H1 (cell line): ENCODE measurements around the gene MC4R. TPM values are rescaled to one million over a fixed set of nuclear protein-coding genes. Genes with fewer than 3 reads are reported as not detected.

Experiments used
- CTCF ChIA-PET: fragments of 300-600 bp; sonication (Branson Sonifier 250); formaldehyde crosslinking; loops from one replicate; lab custom pipeline; 2021; ENCODE audit not compliant: partially characterized antibody; lab: Charles Lee
- POLR2A ChIA-PET: fragments of 300-600 bp; sonication (Branson Sonifier 250); formaldehyde crosslinking; loops from one replicate; lab custom pipeline; 2021; ENCODE audit warnings: inconsistent platforms; ENCODE audit not compliant: partially characterized antibody; lab: Charles Lee
- DNase-seq, 2 experiments: peaks; one replicate each; pipeline versions ENCODE4 v3.0.0 to v3.0.0-alpha.2; 2010 to 2022; ENCODE audit warnings: low spot score in 2 of 2, low read depth in 1 of 2, mixed read lengths in 1 of 2
- FAIRE-seq: peaks from 2 replicates; lab custom pipeline; 2011; peaks lifted over from hg19 to GRCh38; lab: Jason Lieb, UNC
- H2AFZ ChIP-seq: 2 replicates; pipeline ENCODE4 v1.8.1; 2012; ENCODE audit warnings: low read length, inconsistent platforms
- H2AK5ac ChIP-seq: 2 replicates; pipeline ENCODE4 v1.6.1; 2013; ENCODE audit warnings: low read depth, low read length
- H2BK120ac ChIP-seq: replicated peaks from 2 replicates; pipeline ENCODE3; 2013; ENCODE audit warnings: low read depth, low read length, inconsistent platforms
- H2BK12ac ChIP-seq: 2 replicates; pipeline ENCODE4 v1.6.1; 2013; ENCODE audit warnings: low read depth, low read length
- H2BK15ac ChIP-seq: 2 replicates; pipeline ENCODE4 v1.6.1; 2013; ENCODE audit warnings: low read length
- H2BK20ac ChIP-seq: 2 replicates; pipeline ENCODE4 v1.6.1; 2013; ENCODE audit warnings: low read length
- H2BK5ac ChIP-seq: 2 replicates; pipeline ENCODE4 v1.6.1; 2013; ENCODE audit warnings: low read depth, low read length
- H3K14ac ChIP-seq: 2 replicates; pipeline ENCODE4 v1.6.1; 2013; ENCODE audit warnings: inconsistent platforms; ENCODE audit not compliant: insufficient read length
- H3K18ac ChIP-seq: 2 replicates; pipeline ENCODE4 v1.6.1; 2013; ENCODE audit warnings: low read length; ENCODE audit errors: extremely low read depth
- H3K23ac ChIP-seq: 2 replicates; pipeline ENCODE4 v1.6.1; 2013; ENCODE audit warnings: inconsistent platforms; ENCODE audit not compliant: insufficient read length
- H3K23me2 ChIP-seq: 2 replicates; pipeline ENCODE4 v1.6.1; 2013; ENCODE audit warnings: low read depth, low read length
- H3K27ac ChIP-seq: 2 replicates; pipeline ENCODE4 v1.6.1; 2011; ENCODE audit warnings: low read depth, low read length, inconsistent platforms
- H3K27me3 ChIP-seq, 4 experiments: replicated peaks in 1 of 4; 1 replicate in 1 of 4; 2 replicates in 3 of 4; pipeline versions ENCODE4 v1.6.1 to v1.8.1; 2011 to 2013; ENCODE audit warnings: low read length in 3 of 4, mild to moderate bottlenecking in 3 of 4, inconsistent platforms in 2 of 4, mixed read lengths in 2 of 4, moderate library complexity in 1 of 4; ENCODE audit not compliant: control insufficient read depth in 3 of 4, insufficient read depth in 3 of 4; ENCODE audit errors: extremely low read depth in 1 of 4
- H3K36me3 ChIP-seq, 4 experiments: 2 replicates each; pipeline versions ENCODE4 v1.6.1 to v1.8.1; 2011 to 2013; ENCODE audit warnings: mild to moderate bottlenecking in 4 of 4, low read length in 3 of 4, moderate library complexity in 2 of 4, control low read depth in 1 of 4, inconsistent platforms in 1 of 4; ENCODE audit not compliant: insufficient read depth in 4 of 4, control insufficient read depth in 2 of 4
- H3K4ac ChIP-seq: replicated peaks from 2 replicates; pipeline ENCODE3; 2013; ENCODE audit warnings: low read length, low read depth, mixed read lengths, inconsistent platforms; ENCODE audit not compliant: insufficient read length
- H3K4me1 ChIP-seq, 4 experiments: replicated peaks in 1 of 4; 1 replicate in 1 of 4; 2 replicates in 3 of 4; pipeline versions ENCODE4 v1.6.1 to v1.8.1; 2011 to 2013; ENCODE audit warnings: low read length in 3 of 4, inconsistent platforms in 2 of 4, mixed read lengths in 1 of 4; ENCODE audit not compliant: insufficient read depth in 4 of 4, control insufficient read depth in 3 of 4
- H3K4me2 ChIP-seq, 2 experiments: 2 replicates each; pipeline versions ENCODE4 v1.6.1 to v1.8.1; 2011 to 2013; ENCODE audit warnings: low read depth in 2 of 2, low read length in 2 of 2, control low read depth in 1 of 2, inconsistent platforms in 1 of 2, mild to moderate bottlenecking in 1 of 2; ENCODE audit not compliant: insufficient read depth in 1 of 2
- H3K4me3 ChIP-seq, 4 experiments: fragments of 200-600, 300-600 bp in 1 of 4; sonication (generic), shearing (Covaris generic), sonication (Bioruptor Twin) in 1 of 4; 2 replicates each; pipeline versions ENCODE4 v1.5.1 to v1.8.1; 2011 to 2016; ENCODE audit warnings: low read length in 4 of 4, low read depth in 3 of 4, control low read depth in 2 of 4, inconsistent platforms in 2 of 4, mild to moderate bottlenecking in 2 of 4, mixed read lengths in 1 of 4, moderate library complexity in 1 of 4; ENCODE audit not compliant: insufficient read depth in 2 of 4; ENCODE audit errors: extremely low read depth in 1 of 4
- H3K56ac ChIP-seq: replicated peaks from 2 replicates; pipeline ENCODE3; 2013; ENCODE audit warnings: low read depth, mild to moderate bottlenecking, mixed read lengths, low read length, inconsistent platforms; ENCODE audit not compliant: insufficient read length
- H3K79me1 ChIP-seq: 2 replicates; pipeline ENCODE4 v1.6.1; 2013; ENCODE audit warnings: low read depth, low read length, control low read depth
- H3K79me2 ChIP-seq, 2 experiments: 2 replicates each; pipeline versions ENCODE4 v1.6.1 to v1.8.1; 2012 to 2013; ENCODE audit warnings: low read length in 2 of 2, mild to moderate bottlenecking in 2 of 2, inconsistent platforms in 1 of 2; ENCODE audit not compliant: insufficient read depth in 2 of 2, control insufficient read depth in 1 of 2
- H3K9ac ChIP-seq, 4 experiments: replicated peaks in 1 of 4; 1 replicate in 1 of 4; 2 replicates in 3 of 4; pipeline versions ENCODE4 v1.6.1 to v1.8.1; 2011 to 2013; ENCODE audit warnings: low read depth in 3 of 4, low read length in 3 of 4, control low read depth in 2 of 4, mild to moderate bottlenecking in 2 of 4, moderate library complexity in 2 of 4, inconsistent platforms in 1 of 4; ENCODE audit errors: extremely low read depth in 1 of 4
- H3K9me3 ChIP-seq, 2 experiments: 2 replicates each; pipeline versions ENCODE4 v1.6.1 to v1.8.1; 2012 to 2013; ENCODE audit warnings: mild to moderate bottlenecking in 2 of 2, moderate library complexity in 2 of 2, control low read depth in 1 of 2, inconsistent platforms in 1 of 2, low read depth in 1 of 2, low read length in 1 of 2, mixed read lengths in 1 of 2; ENCODE audit not compliant: insufficient read depth in 2 of 2
- H4K20me1 ChIP-seq, 2 experiments: replicated peaks in 1 of 2; 2 replicates each; pipeline versions ENCODE3 to v1.8.1; 2011 to 2013; ENCODE audit warnings: inconsistent platforms in 2 of 2, low read length in 2 of 2, mild to moderate bottlenecking in 1 of 2; ENCODE audit not compliant: insufficient read depth in 2 of 2, control insufficient read depth in 1 of 2
- H4K5ac ChIP-seq: 2 replicates; pipeline ENCODE4 v1.6.1; 2013; ENCODE audit warnings: low read length, low read depth, mixed read lengths, inconsistent platforms; ENCODE audit not compliant: insufficient read length
- H4K8ac ChIP-seq: 2 replicates; pipeline ENCODE4 v1.8.0; 2013; ENCODE audit warnings: mild to moderate bottlenecking, moderate library complexity, low read length, inconsistent platforms; ENCODE audit not compliant: insufficient read depth; ENCODE audit errors: extremely low read depth
- H4K91ac ChIP-seq: replicated peaks from 2 replicates; pipeline ENCODE3; 2013; ENCODE audit warnings: low read length, mixed read lengths, inconsistent platforms; ENCODE audit not compliant: insufficient read length
- CEBPB ChIP-seq: IDR thresholded peaks from 2 replicates; pipeline ENCODE4 v1.6.1; 2012; ENCODE audit warnings: low read depth, low read length
- EP300 ChIP-seq, 2 experiments: IDR thresholded peaks; 1 replicate in 1 of 2; 2 replicates in 1 of 2; pipeline ENCODE4 v1.6.1; 2011 to 2012; ENCODE audit warnings: low read depth in 2 of 2, low read length in 2 of 2, mild to moderate bottlenecking in 2 of 2, borderline replicate concordance in 1 of 2, inconsistent platforms in 1 of 2, moderate library complexity in 1 of 2
- RAD21 ChIP-seq, 2 experiments: IDR thresholded peaks in 1 of 2; conservative IDR thresholded peaks in 1 of 2; 2 replicates each; pipeline ENCODE4 v1.6.1; 2011; ENCODE audit warnings: low read depth in 2 of 2, low read length in 2 of 2, improper control_type of control experiment in 1 of 2, inconsistent platforms in 1 of 2, mild to moderate bottlenecking in 1 of 2, moderate library complexity in 1 of 2
- RXRA ChIP-seq: IDR thresholded peaks from 2 replicates; pipeline ENCODE4 v1.6.1; 2011; ENCODE audit warnings: low read depth, mild to moderate bottlenecking, low read length, moderate library complexity; ENCODE audit not compliant: insufficient read depth
- TAF7 ChIP-seq: optimal IDR thresholded peaks from 2 replicates; pipeline ENCODE3; 2011; ENCODE audit warnings: low read depth, mild to moderate bottlenecking, inconsistent platforms, low read length, moderate library complexity, borderline replicate concordance
- USF2 ChIP-seq: IDR thresholded peaks from 2 replicates; pipeline ENCODE4 v1.6.1; 2011; ENCODE audit warnings: low read length, improper control_type of control experiment
- ZNF274 ChIP-seq: IDR thresholded peaks from 2 replicates; pipeline ENCODE4 v1.7.0; 2012; ENCODE audit warnings: low read length, borderline replicate concordance; ENCODE audit errors: extremely low read depth
- WGBS, 2 experiments: shearing (Covaris generic) in 1 of 2; methylation state at CpG; one replicate each; pipeline versions ENCODE4 v1.1.6 to v1.1.7; 2013 to 2015; ENCODE audit warnings: low lambda C conversion rate in 2 of 2, mixed read lengths in 2 of 2, inconsistent platforms in 1 of 2, low coverage in 1 of 2, missing lambda C conversion rate in 1 of 2; ENCODE audit not compliant: insufficient replicate concordance in 2 of 2, insufficient coverage in 1 of 2, insufficient read length in 1 of 2; ENCODE audit errors: extremely low coverage in 1 of 2, missing lambda C conversion rate in 1 of 2; 5-methylcytosine and 5-hydroxymethylcytosine counted together
- polyA plus RNA-seq, 7 experiments: library from polyadenylated mRNA; depleted of rRNA in 3 of 7; stranded (reverse) in 5 of 7; unstranded in 2 of 7; fragments of >200 nt in 5 of 7; fragments of 200-250 nt in 2 of 7; gene quantifications; 1 replicate in 5 of 7; 2 replicates in 1 of 7; 4 replicates in 1 of 7; pipeline versions ENCODE4 v1.2.1 to v1.2.3, GENCODE V29; 2011 to 2013; ENCODE audit warnings: missing spikeins in 2 of 7, mixed read lengths in 2 of 7
- total RNA-seq: library from RNA; stranded (reverse); fragmentation: NEBNext Ultra II Directional; extraction: Animal tissue kit (Norgen Biotek cat#: 25700); gene quantifications from 2 replicates; pipeline ENCODE4 v1.2.1, GENCODE V29; 2021

MC4R gene
- total and polyA plus RNA-seq, 2 of the 8 experiments (the other 6 are each of a cell fraction or from before 2014, with no cell fraction given): 0.11 TPM; not detected in 1

GRCh38 chr18:60347526-60348045 lies 25.0 kb downstream of the MC4R start:
- H2BK15ac ChIP-seq: no peak overlapping the region
- H3K36me3 ChIP-seq: no peaks in the 10 kb centered on the region
- H3K4me1 ChIP-seq: no peaks in the 10 kb centered on the region
- H2AK5ac ChIP-seq: no peak overlapping the region
- H4K91ac ChIP-seq: no peak overlapping the region
- DNase-seq (no peak), FAIRE-seq (no peak)
- H2BK12ac ChIP-seq: no peak overlapping the region
- H3K4me3 ChIP-seq: no peak overlapping the region
- H3K4ac ChIP-seq: no peak overlapping the region
- H2AFZ ChIP-seq: no peak overlapping the region
- H3K79me2 ChIP-seq: no peaks in the 10 kb centered on the region
- no peak overlapping the region for H3K23ac ChIP-seq
- H3K27me3 ChIP-seq: no peaks in the 10 kb centered on the region
- H3K18ac ChIP-seq: no peak overlapping the region
- H4K5ac ChIP-seq: no peak overlapping the region
- H3K9me3 ChIP-seq: no peaks in the 10 kb centered on the region
- no peak overlapping the region for H3K56ac ChIP-seq
- ChIA-PET POLR2A (interaction anchor here (0.7 kb wide), 1 partner anchor 115 kb away, joined by 3 read pairs; no protein-coding TSS in a partner anchor), CTCF (interaction anchor here (0.6 to 0.7 kb wide), 2 partner anchors 150 to 470 kb away, joined by 3 to 5 read pairs; no protein-coding TSS in a partner anchor)
- H2BK20ac ChIP-seq: no peak overlapping the region
- H3K4me2 ChIP-seq: no peak overlapping the region
- H2BK5ac ChIP-seq: no peak overlapping the region
- H3K23me2 ChIP-seq: no peaks in the 10 kb centered on the region
- no peaks in the 10 kb centered on the region for H4K20me1 ChIP-seq
- H2BK120ac ChIP-seq: no peak overlapping the region
- no peak overlapping the region for H3K9ac ChIP-seq
- TF ChIP-seq RAD21 (IDR thresholded peaks at IDR 0.05 in 1 of 2, conservative IDR thresholded peaks at IDR 0.05 in 1 of 2; ENCODE audit: low read depth in 2 of 2, low read length in 2 of 2) (no peak), TAF7 (no peak), RXRA (no peak), USF2 (no peak), CEBPB (no peak), ZNF274 (no peak), EP300 (IDR thresholded peaks at IDR 0.05; ENCODE audit: borderline replicate concordance in 1 of 2, low read depth in 2 of 2, low read length in 2 of 2) (no peak)
- no peak overlapping the region for H3K14ac ChIP-seq
- no peaks in the 10 kb centered on the region for H3K79me1 ChIP-seq
- no peak overlapping the region for H4K8ac ChIP-seq
- 88% methylated on average over 4 of the region's 4 CpGs; no CpG with 5 or more reads in 1 of the 2 experiments for WGBS, 2 experiments
- H3K27ac ChIP-seq: no peak overlapping the region
